Kidney (tissue), 14 donors: ENCODE results near the gene PCDHGA7. TPM values are rescaled to one million over a fixed set of nuclear protein-coding genes. Genes with fewer than 3 reads are reported as not detected.

Experiments
- DNase-seq, 5 donors: peaks; one replicate each; pipeline ENCODE4 v3.0.0-alpha.2; 2013 to 2020
- FAIRE-seq: peaks from 2 replicates; lab custom pipeline; 2012; peaks lifted over from hg19 to GRCh38; lab: Jason Lieb, UNC
- H3K27ac ChIP-seq, 2 donors: one replicate each; pipeline ENCODE4 v1.7.0; 2013; ENCODE audit warnings: low read depth in 2 of 2, low read length in 2 of 2, inconsistent platforms in 1 of 2
- H3K27me3 ChIP-seq: one replicate; pipeline ENCODE4 v1.7.1; 2013; ENCODE audit warnings: low read length, inconsistent platforms; ENCODE audit not compliant: control insufficient read depth, insufficient read depth
- H3K36me3 ChIP-seq, 3 donors: one replicate each; pipeline versions ENCODE4 v1.7.0 to v1.7.1; 2013; ENCODE audit warnings: low read length in 3 of 3, control low read depth in 1 of 3, inconsistent platforms in 1 of 3; ENCODE audit not compliant: insufficient read depth in 3 of 3, control insufficient read depth in 2 of 3
- H3K4me1 ChIP-seq, 3 donors: one replicate each; pipeline versions ENCODE4 v1.7.0 to v1.7.1; 2013; ENCODE audit warnings: low read length in 3 of 3, inconsistent platforms in 1 of 3, low read depth in 1 of 3; ENCODE audit not compliant: control insufficient read depth in 2 of 3, insufficient read depth in 2 of 3
- H3K4me3 ChIP-seq, 3 donors: one replicate each; pipeline versions ENCODE4 v1.7.0 to v1.8.1; 2013; ENCODE audit warnings: low read length in 3 of 3, control low read depth in 1 of 3, inconsistent platforms in 1 of 3
- H3K9ac ChIP-seq, 3 donors: one replicate each; pipeline versions ENCODE4 v1.7.0 to v1.7.1; 2013; ENCODE audit warnings: low read length in 3 of 3, control low read depth in 1 of 3, inconsistent platforms in 1 of 3
- H3K9me3 ChIP-seq, 3 donors: one replicate each; pipeline versions ENCODE4 v1.7.0 to v1.7.1; 2013; ENCODE audit warnings: low read length in 3 of 3, control low read depth in 1 of 3, inconsistent platforms in 1 of 3; ENCODE audit not compliant: control insufficient read depth in 2 of 3, insufficient read depth in 1 of 3
- intact Hi-C: fragments of 100-400 bp; cut with DNase I; formaldehyde crosslinking; loops from one replicate; pipeline ENCODE4 v1.11.1; 2022
- polyA plus RNA-seq: library from polyadenylated mRNA; stranded (reverse); fragments of 350-450 nt; fragmentation: Illumina TruSeq; extraction: RNeasy Lipid Tissue Mini Kit (QIAGEN cat#74804); gene quantifications from one replicate; pipeline ENCODE4 v1.2.3, GENCODE V29; 2014; ENCODE audit warnings: low read depth, low replicate concordance; ENCODE audit not compliant: insufficient read depth
- total RNA-seq: library from RNA; stranded (reverse); fragmentation: NEBNext Ultra II Directional; extraction: Animal tissue kit (Norgen Biotek cat#: 25700); gene quantifications from one replicate; pipeline ENCODE4 v1.2.1, GENCODE V29; 2021
- TF ChIP-seq, protein P1 (sequence below): IDR thresholded peaks from 3 replicates; pipeline ENCODE4 v1.5.1; 2012; ENCODE audit warnings: mild to moderate bottlenecking, moderate library complexity, borderline replicate concordance; ENCODE audit not compliant: insufficient read depth; ENCODE audit errors: extremely low read depth
- donor health status: control.
- donor health status: control.
- donor health status: control.
- donor health status: control.
- donor health status: control.
- donor health status: DM: yes; HTN: yes; CAD: no.
- donor health status: Normal renal cell carcinoma (clear cell type).

The PCDHGA7 gene
- total and polyA plus RNA-seq, 2 donors from 2014 or later: 0.49 to 4.1 TPM

DNA sequence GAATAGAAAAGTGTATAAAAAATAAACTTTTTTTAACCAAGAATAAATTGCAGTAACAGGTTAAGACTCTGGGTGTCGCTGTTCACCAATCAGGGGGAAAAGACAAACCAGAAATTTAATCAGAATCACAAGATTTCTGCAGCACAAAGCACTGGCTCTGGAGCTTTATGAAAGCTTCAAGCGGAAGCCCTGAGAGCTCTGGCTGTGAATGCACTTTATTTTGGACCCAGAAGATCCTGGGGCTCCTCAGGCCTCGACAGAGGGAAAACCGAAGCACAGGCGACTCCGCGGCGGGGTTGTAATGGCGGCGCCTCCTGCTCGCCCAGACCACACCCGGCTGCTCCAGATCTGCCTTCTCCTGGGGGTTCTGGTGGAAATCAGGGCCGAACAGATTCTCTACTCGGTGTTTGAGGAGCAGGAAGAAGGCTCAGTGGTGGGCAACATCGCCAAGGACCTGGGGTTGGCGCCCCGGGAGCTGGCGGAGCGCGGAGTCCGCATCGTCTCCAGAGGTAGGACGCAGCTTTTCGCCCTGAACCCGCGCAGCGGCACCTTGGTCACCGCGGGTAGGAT is 27.6 kb upstream of the PCDHGA7 start, which contains the start of gene PCDHGA4:
TSS of gene PCDHGA4 (plus strand) at position 122 of the 570 bp plus-strand sequence. CDS start at position 209, 87 bp downstream.
- intact Hi-C loops: no loop called here
- Histone ChIP-seq H3K27me3 (no peaks in the 10 kb centered on the region), H3K9ac (no peak within 1 kb of the TSS), H3K4me1 (no peaks in the 10 kb centered on the region), H3K36me3 (no peaks in the 10 kb centered on the region), H3K9me3 (peaks cover 2 to 71% (median 21%) of the 10 kb centered on the region in 3 donors), H3K4me3 (peak within 1 kb of the TSS in 2 of 3 donors; percentile 6 to 13), H3K27ac (no peak within 1 kb of the TSS)
- TF ChIP-seq, protein P1, sequence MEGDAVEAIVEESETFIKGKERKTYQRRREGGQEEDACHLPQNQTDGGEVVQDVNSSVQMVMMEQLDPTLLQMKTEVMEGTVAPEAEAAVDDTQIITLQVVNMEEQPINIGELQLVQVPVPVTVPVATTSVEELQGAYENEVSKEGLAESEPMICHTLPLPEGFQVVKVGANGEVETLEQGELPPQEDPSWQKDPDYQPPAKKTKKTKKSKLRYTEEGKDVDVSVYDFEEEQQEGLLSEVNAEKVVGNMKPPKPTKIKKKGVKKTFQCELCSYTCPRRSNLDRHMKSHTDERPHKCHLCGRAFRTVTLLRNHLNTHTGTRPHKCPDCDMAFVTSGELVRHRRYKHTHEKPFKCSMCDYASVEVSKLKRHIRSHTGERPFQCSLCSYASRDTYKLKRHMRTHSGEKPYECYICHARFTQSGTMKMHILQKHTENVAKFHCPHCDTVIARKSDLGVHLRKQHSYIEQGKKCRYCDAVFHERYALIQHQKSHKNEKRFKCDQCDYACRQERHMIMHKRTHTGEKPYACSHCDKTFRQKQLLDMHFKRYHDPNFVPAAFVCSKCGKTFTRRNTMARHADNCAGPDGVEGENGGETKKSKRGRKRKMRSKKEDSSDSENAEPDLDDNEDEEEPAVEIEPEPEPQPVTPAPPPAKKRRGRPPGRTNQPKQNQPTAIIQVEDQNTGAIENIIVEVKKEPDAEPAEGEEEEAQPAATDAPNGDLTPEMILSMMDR: peak; percentile 8
- FAIRE-seq (no peak), DNase-seq (no peak)

DNA sequence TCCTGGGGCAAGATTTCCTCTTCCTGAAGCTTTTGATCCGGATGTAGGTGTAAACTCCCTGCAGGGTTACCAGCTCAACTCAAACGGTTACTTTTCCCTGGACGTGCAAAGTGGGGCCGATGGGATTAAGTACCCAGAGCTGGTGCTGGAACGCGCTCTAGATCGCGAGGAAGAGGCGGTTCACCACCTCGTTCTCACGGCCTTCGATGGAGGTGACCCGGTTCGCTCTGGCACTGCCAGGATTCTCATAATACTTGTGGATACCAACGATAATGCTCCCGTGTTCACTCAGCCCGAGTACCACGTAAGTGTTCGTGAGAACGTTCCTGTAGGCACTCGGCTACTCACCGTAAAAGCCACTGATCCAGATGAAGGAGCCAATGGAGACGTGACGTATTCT is 26.9 kb upstream of the PCDHGA7 start:
- DNase-seq (no peak), FAIRE-seq (no peak)
- Histone ChIP-seq H3K9ac (no peak overlapping the region), H3K27ac (no peak overlapping the region), H3K9me3 (peaks cover 2 to 71% (median 19%) of the 10 kb centered on the region in 3 donors), H3K36me3 (no peaks in the 10 kb centered on the region), H3K4me3 (peak overlapping the region in 1 of 3 donors; percentile 13), H3K27me3 (no peaks in the 10 kb centered on the region), H3K4me1 (no peaks in the 10 kb centered on the region)
- intact Hi-C loops: no loop called here
- TF ChIP-seq, protein P1: no peak

DNA sequence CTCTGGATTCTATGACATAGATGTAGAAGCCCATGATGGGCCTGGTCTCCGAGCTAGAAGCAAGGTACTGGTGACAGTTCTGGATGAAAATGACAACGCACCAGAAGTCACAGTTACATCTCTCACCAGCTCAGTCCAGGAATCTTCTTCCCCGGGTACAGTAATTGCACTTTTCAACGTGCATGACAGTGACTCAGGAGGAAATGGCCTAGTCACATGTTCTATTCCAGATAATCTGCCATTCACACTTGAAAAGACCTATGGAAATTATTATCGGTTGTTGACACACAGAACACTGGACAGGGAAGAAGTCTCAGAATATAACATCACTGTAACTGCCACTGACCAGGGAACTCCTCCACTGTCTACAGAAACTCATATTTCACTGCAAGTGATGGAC is 26.4 kb upstream of the PCDHGA7 start:
- FAIRE-seq (no peak), DNase-seq (no peak)
- intact Hi-C loops: no loop called here
- TF ChIP-seq, protein P1: no peak
- Histone ChIP-seq H3K9ac (no peak overlapping the region), H3K27me3 (no peaks in the 10 kb centered on the region), H3K4me3 (no peak overlapping the region), H3K27ac (no peak overlapping the region), H3K4me1 (no peaks in the 10 kb centered on the region), H3K9me3 (peaks cover 2 to 71% (median 19%) of the 10 kb centered on the region in 3 donors), H3K36me3 (no peaks in the 10 kb centered on the region)
